HuH-7.5 (cell line): Measurements from ENCODE around the gene SVIL.
"Not testable (repeated sequence)": the region's sequence is repeated elsewhere in the genome, so short reads cannot be mapped to it uniquely, and the experiment has no call there.

Experiments used
- DNase-seq: peaks from one replicate; pipeline ENCODE4 v3.0.0; 2011; ENCODE audit warnings: low spot score

The SVIL gene

GRCh38 chr10:29600067-29600466 is 34.7 kb downstream of the SVIL start:
- no peak for DNase-seq

- no peak for DNase-seq
Observed at GRCh38 chr10:29598851-29599311, 35.9 kb downstream of the SVIL start.

- DNase-seq = no peak
Observed at GRCh38 chr10:29596826-29597225, 37.9 kb downstream of the SVIL start.

- DNase-seq = no peak
Observed at GRCh38 chr10:29596356-29596755, 38.4 kb downstream of the SVIL start.

- no peak for DNase-seq
Observed at GRCh38 chr10:29595636-29596225, 39.0 kb downstream of the SVIL start.

- DNase-seq = no peak
Observed at GRCh38 chr10:29595146-29595545, 39.6 kb downstream of the SVIL start.

- no peak for DNase-seq
Observed at GRCh38 chr10:29591651-29591968, 43.2 kb downstream of the SVIL start.

- no peak for DNase-seq
Observed at GRCh38 chr10:29590915-29591650, 43.7 kb downstream of the SVIL start.

GRCh38 chr10:29588629-29589421 is 45.9 kb downstream of the SVIL start:
- DNase-seq = no peak

GRCh38 chr10:29587750-29588628 is 46.8 kb downstream of the SVIL start:
- not testable (repeated sequence) for DNase-seq

- not testable (repeated sequence) for DNase-seq
Observed at GRCh38 chr10:29587102-29587749, 47.5 kb downstream of the SVIL start.

GRCh38 chr10:29586509-29586908 is 48.3 kb downstream of the SVIL start:
- DNase-seq = no peak

GRCh38 chr10:29585488-29585976 is 49.2 kb downstream of the SVIL start:
- no peak for DNase-seq

- DNase-seq = no peak
Observed at GRCh38 chr10:29584436-29584835, 50.3 kb downstream of the SVIL start.

- DNase-seq = no peak
Observed at GRCh38 chr10:29583674-29584073, 51.1 kb downstream of the SVIL start.

GRCh38 chr10:29582769-29583168 is 52.0 kb downstream of the SVIL start:
- DNase-seq = not testable (repeated sequence)

- DNase-seq = no peak
Observed at GRCh38 chr10:29579455-29579970, 55.3 kb downstream of the SVIL start.

GRCh38 chr10:29578457-29578856 is 56.3 kb downstream of the SVIL start:
- no peak for DNase-seq

- no peak for DNase-seq
Observed at GRCh38 chr10:29576681-29577080, 58.1 kb downstream of the SVIL start.

- no peak for DNase-seq
Observed at GRCh38 chr10:29575098-29575455, 59.7 kb downstream of the SVIL start.
